NCI-H774 (cell line): Measurements from ENCODE around the gene EXOC1.
"Not testable (repeated sequence)": the region's sequence is repeated elsewhere in the genome, so short reads cannot be mapped to it uniquely, and the experiment has no call there.

Source experiments
- DNase-seq: peaks from one replicate; lab custom pipeline; 2025; lab: John Stamatoyannopoulos, UW

EXOC1 gene

GRCh38 chr4:55906323-55906722, 52.9 kb downstream of the EXOC1 start:
- no peak for DNase-seq

DNA sequence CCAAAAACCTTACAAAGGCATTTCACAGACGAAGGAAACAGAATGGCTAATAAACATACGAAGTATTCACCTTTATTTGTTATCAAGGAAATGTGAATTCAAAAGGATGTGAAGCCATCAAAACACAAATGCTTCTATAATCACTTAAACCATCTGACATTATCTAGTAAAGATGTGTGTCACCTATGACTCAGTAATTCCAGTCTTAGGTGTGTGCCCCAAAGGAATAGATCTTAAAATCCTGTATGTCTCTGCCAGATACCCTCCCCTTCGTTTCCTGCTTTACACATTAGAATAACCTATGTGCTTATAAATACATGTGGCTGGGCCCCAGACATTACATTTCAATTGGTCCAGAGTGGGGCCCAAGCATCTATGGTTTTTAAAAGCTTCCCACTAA, 53.5 kb downstream of the EXOC1 start:
- DNase-seq, result no peak

DNA sequence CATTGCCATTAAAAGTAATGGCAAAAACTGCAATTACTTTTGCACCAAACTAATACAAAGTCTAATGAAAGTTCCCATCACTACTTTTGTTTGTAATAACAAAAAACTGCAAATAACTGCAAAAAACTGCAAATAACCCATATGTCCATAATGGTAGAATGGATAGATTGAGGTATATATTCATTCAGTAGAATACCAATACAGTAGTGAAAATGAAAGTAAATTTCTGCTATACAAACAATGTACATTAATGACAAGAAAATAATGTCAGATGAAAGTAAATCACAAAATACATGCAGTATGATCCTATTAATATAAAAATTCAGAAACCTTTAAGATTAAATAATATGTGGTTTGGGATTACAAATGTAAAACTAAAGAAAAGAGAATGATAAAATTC, 54.0 kb downstream of the EXOC1 start:
- DNase-seq, result no peak

DNA sequence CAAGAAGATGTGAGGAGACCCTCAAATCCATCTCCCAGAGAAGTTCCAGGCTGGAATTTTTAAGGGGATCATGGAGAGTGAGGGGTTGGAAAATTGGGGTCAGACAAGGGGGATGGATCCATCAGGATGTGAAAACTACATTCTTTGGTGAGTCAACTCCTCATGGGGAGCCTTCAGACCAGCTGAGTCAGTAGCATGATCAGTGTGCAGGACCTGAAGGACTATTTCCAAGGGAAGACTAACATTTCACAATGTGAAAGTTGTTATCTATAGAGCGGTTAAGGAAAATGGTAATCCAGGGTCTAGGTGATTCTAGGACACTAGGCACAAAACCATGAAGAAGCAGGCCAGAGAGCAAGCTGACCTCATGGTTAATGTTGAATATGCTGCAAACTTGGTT, 56.7 kb downstream of the EXOC1 start:
- DNase-seq, result no peak

- no peak for DNase-seq
These were observed 58.8 kb downstream of the EXOC1 start for GRCh38 chr4:55912249-55912648.

GRCh38 chr4:55920571-55920970, 67.1 kb downstream of the EXOC1 start:
- no peak for DNase-seq

GRCh38 chr4:55921093-55921492, 67.6 kb downstream of the EXOC1 start:
- DNase-seq, result no peak

DNA sequence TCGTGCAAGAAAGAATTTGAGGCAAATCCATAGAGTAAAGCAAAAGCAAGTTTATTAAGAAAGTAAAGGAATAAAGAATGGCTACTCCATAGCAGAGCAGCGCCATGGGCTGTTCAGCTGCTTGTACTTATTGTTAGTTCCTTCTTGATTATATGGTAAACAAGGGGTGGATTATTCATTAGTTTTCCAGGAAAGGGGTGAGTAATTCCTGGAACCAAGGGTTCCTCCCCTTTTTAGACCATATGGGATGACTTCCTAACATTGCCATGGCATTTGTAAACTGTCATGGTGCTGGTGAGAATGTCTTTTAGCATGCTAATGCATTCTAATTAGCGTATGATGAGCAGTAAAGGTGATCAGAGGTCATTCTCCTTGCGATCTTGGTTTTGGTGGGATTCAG, 71.8 kb downstream of the EXOC1 start:
- no peak for DNase-seq

GRCh38 chr4:55926610-55927009, 73.2 kb downstream of the EXOC1 start:
- DNase-seq, result no peak

GRCh38 chr4:55927803-55928437, 74.5 kb downstream of the EXOC1 start:
- DNase-seq, result no peak

DNA sequence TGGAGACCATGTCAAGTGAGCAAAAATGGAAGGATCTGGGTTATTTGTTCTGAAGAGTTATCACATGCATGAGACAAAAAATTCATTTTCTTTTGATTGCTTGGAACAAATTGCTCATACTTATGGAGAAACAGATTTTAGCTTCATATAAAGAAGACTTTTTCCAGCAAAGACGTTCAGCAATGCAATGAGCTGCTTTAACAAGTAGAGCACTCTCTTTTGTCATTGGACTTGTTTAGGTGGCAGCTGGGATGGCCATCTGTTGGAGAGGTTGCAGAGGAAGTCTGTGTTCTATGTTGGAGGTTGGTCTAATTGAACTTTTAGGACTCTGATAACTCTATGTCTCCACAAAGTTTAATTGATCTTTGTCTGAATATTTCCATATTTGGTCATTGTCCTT, 75.4 kb downstream of the EXOC1 start:
- DNase-seq, result no peak

GRCh38 chr4:55931043-55931442, 77.6 kb downstream of the EXOC1 start:
- DNase-seq, result no peak

DNA sequence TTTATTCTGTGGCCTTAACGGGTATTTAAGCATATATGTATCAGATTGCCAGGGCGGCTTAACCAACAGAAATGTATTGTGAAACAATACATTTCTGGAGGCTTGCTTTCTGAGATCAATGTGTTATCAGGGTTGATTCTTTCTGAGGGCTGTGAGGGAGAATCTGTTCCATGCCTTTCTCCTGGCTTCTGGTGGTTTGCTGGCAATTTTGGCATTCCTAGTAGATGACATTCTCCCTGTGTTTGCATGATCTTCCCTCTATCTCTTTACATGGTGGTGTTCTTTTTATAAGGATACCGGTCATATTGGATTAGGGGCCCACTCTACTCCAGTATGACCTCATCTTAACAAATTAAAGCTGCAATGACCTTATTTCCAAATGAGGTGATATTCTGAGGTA, 78.4 kb downstream of the EXOC1 start:
- no peak for DNase-seq

- DNase-seq, result no peak
These were observed 79.1 kb downstream of the EXOC1 start for GRCh38 chr4:55932511-55932910.

DNA sequence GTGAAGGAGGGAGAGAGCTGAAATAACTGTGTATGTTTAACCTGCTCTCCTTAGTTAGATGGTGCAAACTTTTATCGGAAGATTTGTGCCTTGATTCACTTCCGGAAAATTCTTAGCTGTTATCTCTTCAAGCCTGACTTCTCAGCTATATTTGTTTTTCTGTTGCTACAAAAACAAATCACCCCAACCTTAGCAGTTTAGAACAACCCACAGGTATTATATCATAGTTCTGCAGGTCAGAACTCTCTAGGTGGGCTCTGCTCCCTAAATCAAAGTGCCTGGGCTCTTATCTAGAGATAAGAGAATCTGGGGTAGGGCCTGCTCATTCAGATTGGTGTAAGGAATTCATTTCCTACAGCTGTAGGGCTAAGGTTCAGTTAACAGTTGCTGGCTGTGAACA, 80.2 kb downstream of the EXOC1 start:
- no peak for DNase-seq

DNA sequence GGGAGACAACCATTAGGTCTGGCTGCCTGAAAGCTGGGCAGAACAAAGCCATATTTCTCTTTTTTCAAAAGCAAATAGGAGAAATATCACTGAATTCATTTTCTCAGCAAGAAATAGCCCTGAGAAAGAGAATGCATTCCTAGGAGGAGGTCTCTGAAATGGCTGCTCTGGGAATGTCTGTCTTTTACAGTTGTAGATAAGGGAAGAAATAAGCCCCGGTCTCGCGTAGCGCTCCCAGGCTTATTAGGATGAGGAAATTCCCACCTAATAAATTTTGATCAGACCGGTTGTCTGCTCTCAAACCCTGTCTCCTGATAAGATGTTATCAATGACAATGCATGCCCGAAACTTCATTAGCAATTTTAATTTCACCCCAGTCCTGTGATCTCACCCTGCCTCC, 82.5 kb downstream of the EXOC1 start:
- not testable (repeated sequence) for DNase-seq

GRCh38 chr4:55938481-55938880, 85.0 kb downstream of the EXOC1 start:
- DNase-seq, result no peak

DNA sequence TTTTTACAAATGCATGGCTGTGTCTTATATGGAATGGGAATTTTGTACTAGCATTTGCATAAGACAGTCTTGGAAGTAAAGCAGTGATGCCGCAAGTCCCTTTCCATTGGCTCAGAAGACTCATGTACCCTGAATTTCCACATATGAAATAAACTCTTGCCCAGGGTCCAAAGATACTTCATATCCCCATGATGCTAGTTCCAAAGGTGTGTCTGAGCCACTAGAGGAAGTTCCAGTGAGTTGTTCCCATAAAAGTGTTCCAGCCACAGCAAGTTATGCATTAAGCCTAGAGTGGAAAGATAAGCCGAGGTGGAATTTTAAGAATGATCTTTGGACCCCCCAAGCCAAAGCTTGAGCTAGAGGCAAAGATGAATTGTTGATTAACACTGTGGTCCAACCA, 86.0 kb downstream of the EXOC1 start:
- no peak for DNase-seq

- no peak for DNase-seq
These were observed 88.5 kb downstream of the EXOC1 start for GRCh38 chr4:55941881-55942396.

- DNase-seq, result no peak
These were observed 93.9 kb downstream of the EXOC1 start for GRCh38 chr4:55947254-55947882.

DNA sequence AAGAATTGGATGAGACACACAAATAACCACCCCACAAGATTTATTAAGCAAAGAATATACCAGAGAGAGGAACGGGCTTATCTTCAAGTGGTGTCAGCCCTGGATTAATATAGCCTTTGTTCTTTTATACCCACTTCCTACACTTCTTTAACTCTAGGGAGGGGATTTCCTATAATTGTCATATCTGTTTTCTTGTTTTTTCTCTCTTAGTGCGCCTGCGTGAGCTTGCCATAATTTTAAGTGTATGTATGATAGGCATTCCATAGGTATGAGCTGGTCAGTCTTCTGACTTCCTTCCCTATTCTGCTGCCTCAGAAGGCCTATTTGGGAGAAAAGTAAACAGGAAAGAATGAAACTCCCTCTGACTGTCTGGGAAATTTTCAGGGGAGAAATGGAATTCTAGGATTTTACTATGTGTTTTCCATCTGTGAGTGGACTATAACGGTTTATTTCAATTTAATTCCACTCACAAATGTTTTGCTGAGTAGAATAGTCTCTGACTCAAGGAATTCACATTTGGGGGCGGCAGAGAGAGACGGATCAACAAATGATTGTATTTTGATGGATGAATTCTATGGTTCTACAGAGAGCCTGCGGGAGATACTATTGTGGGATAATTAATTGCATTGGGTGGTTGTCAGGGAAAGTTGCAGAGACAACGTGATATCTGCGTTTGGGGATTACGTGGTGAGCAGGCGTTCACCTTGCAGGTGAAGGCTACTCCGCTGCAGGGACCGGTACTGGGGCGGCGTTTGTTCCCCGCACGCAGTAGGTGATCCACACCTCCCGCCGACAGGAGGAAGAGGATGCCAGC, 94.7 kb downstream of the EXOC1 start:
- no peak for DNase-seq

DNA sequence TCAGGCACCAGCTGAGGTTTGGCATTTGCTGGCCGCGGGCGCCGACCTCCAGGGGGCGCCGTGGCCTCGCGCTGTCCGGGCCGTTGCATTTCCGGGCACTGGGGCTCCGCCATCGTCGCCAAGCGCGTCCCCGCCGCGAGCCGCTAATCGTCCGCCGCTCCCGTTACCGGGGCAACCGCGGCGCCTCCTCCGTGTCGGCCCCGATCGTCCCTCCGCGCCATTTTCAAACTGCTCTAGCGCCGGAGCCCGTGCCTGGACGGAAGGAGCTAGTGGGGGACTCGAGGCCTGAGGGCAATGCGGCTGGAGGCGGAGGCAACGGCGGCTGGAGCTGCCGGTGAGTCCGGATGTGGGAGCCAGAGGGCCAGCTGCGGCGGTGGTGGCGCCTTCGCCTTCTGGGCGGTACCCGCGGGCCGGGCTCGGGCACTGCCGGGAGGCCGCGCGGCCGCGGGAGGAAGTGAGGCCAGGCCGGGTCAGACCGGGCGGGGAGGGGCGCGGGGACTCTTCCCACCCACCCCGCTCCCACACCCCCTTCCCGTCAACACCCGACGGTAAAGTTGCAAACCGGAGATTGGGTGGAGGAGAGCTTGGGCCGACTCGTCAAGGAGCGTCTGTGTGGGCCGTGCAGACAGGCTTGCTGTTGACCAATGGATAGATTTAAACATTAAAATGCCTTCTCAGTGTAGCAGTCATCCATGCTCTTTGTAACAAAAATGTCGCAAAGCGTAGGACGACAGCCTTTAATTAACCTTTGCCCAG, 95.5 kb downstream of the EXOC1 start, which contains the start of gene CEP135:
Gene CEP135 (plus strand): TSS at position 220 of the 756 bp plus-strand sequence. CDS start 3,186 bp downstream, outside the sequence.
- DNase-seq, result peak; percentile 93
